ENCODE data around the gene RCAN1. TPM values are rescaled to one million over a fixed set of nuclear protein-coding genes. Genes with fewer than 3 reads are reported as not detected.

Gene RCAN1
- total RNA-seq, 2 experiments from 2014 or later: 6.8 to 8.9 TPM

- H3K4me1 ChIP-seq (ENCODE audit: insufficient read depth, low read length, poor library complexity, severe bottlenecking): peaks cover 8% of the 10 kb centered on the region
- no peaks in the 10 kb centered on the region for H4K20me1 ChIP-seq (ENCODE audit: insufficient read depth, low read length)
- no peaks in the 10 kb centered on the region for H3K9me2 ChIP-seq (ENCODE audit: insufficient read depth, low read length)
- no peaks in the 10 kb centered on the region for H3K36me3 ChIP-seq (ENCODE audit: insufficient read depth, low read length)
- H3K9me3 ChIP-seq (ENCODE audit: low read length): no peaks in the 10 kb centered on the region
- ChIA-PET POLR2A (interaction anchor here (1.1 to 1.3 kb wide), 2 partner anchors 12 to 16 kb away, joined by 3 read pairs; no protein-coding TSS in a partner anchor), CTCF (ENCODE audit: unreplicated experiment) (no interaction called here)
- no peak overlapping the region for H3K4me3 ChIP-seq (ENCODE audit: low read depth, low read length, poor library complexity, severe bottlenecking)
- no peak overlapping the region for H3K4me2 ChIP-seq (ENCODE audit: low read length)
- TF ChIP-seq CTCF (conservative IDR thresholded peaks at IDR 0.05; ENCODE audit: low read length): no peak
- no peak for TF ChIP-seq EZH2phosphoT487 (IDR thresholded peaks at IDR 0.05; ENCODE audit: borderline replicate concordance, low read depth, low read length)
- H3K27ac ChIP-seq (ENCODE audit: low read depth, low read length, poor library complexity, severe bottlenecking): no peak overlapping the region
- no peaks in the 10 kb centered on the region for H3K79me2 ChIP-seq (ENCODE audit: insufficient read depth, low read depth, low read length)
- DNase-seq (ENCODE audit: low spot score): no peak
- no peak overlapping the region for H2AFZ ChIP-seq (ENCODE audit: low read length)
- intact Hi-C loops (cut with micrococcal nuclease; ENCODE audit: unreplicated experiment): no loop called here
- no TSS peak for BruUV-seq (replicated peaks)
These were observed 22.0 kb upstream of the RCAN1 start for GRCh38 chr21:34636961-34637360.

GRCh38 chr21:34635307-34635706 lies 20.4 kb upstream of the RCAN1 start:
- DNase-seq (ENCODE audit: low spot score): no peak
- ChIA-PET CTCF (ENCODE audit: unreplicated experiment) (no interaction called here), POLR2A (interaction anchor here (0.7 kb wide), 1 partner anchor 52 kb away, joined by 4 read pairs; no protein-coding TSS in a partner anchor)
- Histone ChIP-seq H3K4me2 (ENCODE audit: low read length) (no peak overlapping the region), H3K4me1 (ENCODE audit: insufficient read depth, low read length, poor library complexity, severe bottlenecking) (peaks cover 3% of the 10 kb centered on the region), H3K9me2 (ENCODE audit: insufficient read depth, low read length) (no peaks in the 10 kb centered on the region), H3K79me2 (ENCODE audit: insufficient read depth, low read depth, low read length) (no peaks in the 10 kb centered on the region), H4K20me1 (ENCODE audit: insufficient read depth, low read length) (no peaks in the 10 kb centered on the region), H3K27ac (ENCODE audit: low read depth, low read length, poor library complexity, severe bottlenecking) (no peak overlapping the region), H3K4me3 (ENCODE audit: low read depth, low read length, poor library complexity, severe bottlenecking) (no peak overlapping the region), H3K9me3 (ENCODE audit: low read length) (no peaks in the 10 kb centered on the region), H2AFZ (ENCODE audit: low read length) (no peak overlapping the region), H3K36me3 (ENCODE audit: insufficient read depth, low read length) (no peaks in the 10 kb centered on the region)
- peak; percentile 70 for TF ChIP-seq CTCF (conservative IDR thresholded peaks at IDR 0.05; ENCODE audit: low read length)
- TF ChIP-seq EZH2phosphoT487 (IDR thresholded peaks at IDR 0.05; ENCODE audit: borderline replicate concordance, low read depth, low read length): no peak
- BruUV-seq (replicated peaks): no TSS peak
- intact Hi-C loops (cut with micrococcal nuclease; ENCODE audit: unreplicated experiment): no loop called here

- no peaks in the 10 kb centered on the region for H3K4me1 ChIP-seq (ENCODE audit: insufficient read depth, low read length, poor library complexity, severe bottlenecking)
- no peak overlapping the region for H2AFZ ChIP-seq (ENCODE audit: low read length)
- TF ChIP-seq EZH2phosphoT487 (IDR thresholded peaks at IDR 0.05; ENCODE audit: borderline replicate concordance, low read depth, low read length) (no peak), CTCF (conservative IDR thresholded peaks at IDR 0.05; ENCODE audit: low read length) (no peak)
- H3K27ac ChIP-seq (ENCODE audit: low read depth, low read length, poor library complexity, severe bottlenecking): no peak overlapping the region
- no peaks in the 10 kb centered on the region for H3K9me3 ChIP-seq (ENCODE audit: low read length)
- no TSS peak for BruUV-seq (replicated peaks)
- H3K79me2 ChIP-seq (ENCODE audit: insufficient read depth, low read depth, low read length): no peaks in the 10 kb centered on the region
- no peak overlapping the region for H3K4me2 ChIP-seq (ENCODE audit: low read length)
- no peak overlapping the region for H3K4me3 ChIP-seq (ENCODE audit: low read depth, low read length, poor library complexity, severe bottlenecking)
- no peak for DNase-seq (ENCODE audit: low spot score)
- CTCF ChIA-PET (ENCODE audit: unreplicated experiment): no interaction called here
- H4K20me1 ChIP-seq (ENCODE audit: insufficient read depth, low read length): no peaks in the 10 kb centered on the region
- no peaks in the 10 kb centered on the region for H3K36me3 ChIP-seq (ENCODE audit: insufficient read depth, low read length)
- POLR2A ChIA-PET: interaction anchor here (0.8 kb wide), 1 partner anchor 259 kb away, joined by 3 read pairs; no protein-coding TSS in a partner anchor
- intact Hi-C loops (cut with micrococcal nuclease; ENCODE audit: unreplicated experiment): no loop called here
- no peaks in the 10 kb centered on the region for H3K9me2 ChIP-seq (ENCODE audit: insufficient read depth, low read length)
These were observed 17.6 kb upstream of the RCAN1 start for GRCh38 chr21:34632498-34632897.

All from OCI-LY7 (cell line).